Measurements from ENCODE around the gene TAF4. TPM values are rescaled to one million over a fixed set of nuclear protein-coding genes. Genes with fewer than 3 reads are reported as not detected.

The TAF4 gene
- total RNA-seq, 6 experiments from 2014 or later: 9.0 to 13.0 (median 11.3) TPM

- intact Hi-C loops (cut with DNase I): no loop called here
- H3K36me3 ChIP-seq: no peaks in the 10 kb centered on the region
- no peaks in the 10 kb centered on the region for H3K27me3 ChIP-seq
- WGBS (ENCODE audit: insufficient coverage, low coverage, low lambda C conversion rate, missing lambda C conversion rate): 74% methylated on average over 8 of the region's 20 CpGs
- DNase-seq (peak in 1 of 3 donors; percentile 33), ATAC-seq (no peak)
- TF ChIP-seq, protein P1, sequence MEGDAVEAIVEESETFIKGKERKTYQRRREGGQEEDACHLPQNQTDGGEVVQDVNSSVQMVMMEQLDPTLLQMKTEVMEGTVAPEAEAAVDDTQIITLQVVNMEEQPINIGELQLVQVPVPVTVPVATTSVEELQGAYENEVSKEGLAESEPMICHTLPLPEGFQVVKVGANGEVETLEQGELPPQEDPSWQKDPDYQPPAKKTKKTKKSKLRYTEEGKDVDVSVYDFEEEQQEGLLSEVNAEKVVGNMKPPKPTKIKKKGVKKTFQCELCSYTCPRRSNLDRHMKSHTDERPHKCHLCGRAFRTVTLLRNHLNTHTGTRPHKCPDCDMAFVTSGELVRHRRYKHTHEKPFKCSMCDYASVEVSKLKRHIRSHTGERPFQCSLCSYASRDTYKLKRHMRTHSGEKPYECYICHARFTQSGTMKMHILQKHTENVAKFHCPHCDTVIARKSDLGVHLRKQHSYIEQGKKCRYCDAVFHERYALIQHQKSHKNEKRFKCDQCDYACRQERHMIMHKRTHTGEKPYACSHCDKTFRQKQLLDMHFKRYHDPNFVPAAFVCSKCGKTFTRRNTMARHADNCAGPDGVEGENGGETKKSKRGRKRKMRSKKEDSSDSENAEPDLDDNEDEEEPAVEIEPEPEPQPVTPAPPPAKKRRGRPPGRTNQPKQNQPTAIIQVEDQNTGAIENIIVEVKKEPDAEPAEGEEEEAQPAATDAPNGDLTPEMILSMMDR (IDR thresholded peaks at IDR 0.05): no peak
- TF ChIP-seq POLR2A (IDR thresholded peaks at IDR 0.05): no peak
- no peaks in the 10 kb centered on the region for H3K9me3 ChIP-seq
- no peaks in the 10 kb centered on the region for H3K4me1 ChIP-seq
- no peak overlapping the region for H3K4me3 ChIP-seq
- H3K27ac ChIP-seq: no peak overlapping the region
These were observed 112.4 kb downstream of the TAF4 start for GRCh38 chr20:61953037-61954021.

DNA sequence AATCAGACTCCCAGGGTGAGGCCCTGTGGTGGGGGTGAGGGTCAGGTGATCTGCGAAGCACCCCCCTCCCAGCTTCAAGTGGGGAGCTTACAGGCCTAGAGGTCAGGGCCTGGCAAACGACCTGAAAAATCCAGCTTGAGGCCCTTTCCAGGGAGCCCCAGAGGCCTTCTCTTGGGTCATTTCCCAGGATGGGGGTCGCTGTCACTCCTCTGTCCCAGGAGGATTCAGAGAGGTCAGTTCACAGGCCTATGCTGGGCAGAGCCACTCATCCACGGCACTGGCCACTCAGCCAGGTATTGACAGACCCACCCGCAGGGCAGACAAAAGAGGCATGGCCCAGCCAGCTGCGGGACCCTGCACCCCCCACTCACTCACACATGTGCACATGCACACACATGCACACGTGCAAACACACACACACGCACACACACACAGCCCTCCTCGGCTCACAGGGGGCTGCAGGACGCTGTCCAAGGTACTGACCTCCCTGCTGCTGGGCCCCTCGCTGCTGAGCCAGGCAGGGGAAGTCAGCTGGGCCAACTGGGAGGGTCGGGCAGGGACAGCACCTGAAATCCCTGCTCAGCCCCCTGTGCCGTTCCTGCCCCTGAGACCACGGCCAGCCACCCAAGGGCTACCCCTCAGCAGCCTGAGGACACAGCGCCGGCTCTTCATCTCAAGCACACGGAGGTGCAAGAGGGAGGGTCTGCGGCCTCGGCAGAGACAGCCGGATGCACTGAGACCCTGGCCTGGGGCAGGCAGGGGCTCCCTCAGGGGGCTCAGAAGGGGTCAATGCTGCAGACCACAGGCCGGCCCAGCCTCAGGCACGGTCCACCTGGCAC lies 113.8 kb downstream of the TAF4 start:
- Histone ChIP-seq H3K27me3 (no peaks in the 10 kb centered on the region), H3K4me1 (no peaks in the 10 kb centered on the region), H3K9me3 (no peaks in the 10 kb centered on the region), H3K36me3 (no peaks in the 10 kb centered on the region), H3K27ac (no peak overlapping the region), H3K4me3 (no peak overlapping the region)
- intact Hi-C loops (cut with DNase I): no loop called here
- 30% methylated on average over 2 of the region's 22 CpGs for WGBS (ENCODE audit: insufficient coverage, low coverage, low lambda C conversion rate, missing lambda C conversion rate)
- ATAC-seq: no peak
- DNase-seq: peak in 1 of 3 donors; percentile 31
- no peak for TF ChIP-seq POLR2A (IDR thresholded peaks at IDR 0.05)
- TF ChIP-seq, protein P1 (IDR thresholded peaks at IDR 0.05): no peak

DNA sequence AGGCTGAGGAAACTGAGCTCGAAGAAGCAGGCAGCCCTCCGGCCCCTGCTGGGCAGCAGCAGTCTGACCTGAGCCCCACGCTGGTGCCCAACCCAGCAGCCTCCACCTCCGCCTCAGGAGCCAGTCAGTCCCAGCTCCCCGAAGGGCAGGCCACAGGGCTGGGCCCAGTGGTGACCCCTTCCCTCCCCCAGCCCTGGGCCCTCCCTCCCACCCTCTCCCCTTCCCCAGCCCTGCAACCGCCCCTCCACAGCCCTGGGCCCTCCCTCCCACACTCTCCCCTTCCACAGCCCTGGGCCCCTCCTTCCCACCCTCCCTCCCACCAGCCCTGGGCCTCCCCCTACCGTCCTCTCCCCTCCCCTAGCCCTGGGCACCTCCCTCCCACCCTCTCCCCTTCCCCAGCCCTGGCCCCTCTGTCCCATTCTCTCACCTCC lies 115.0 kb downstream of the TAF4 start:
- WGBS (ENCODE audit: insufficient coverage, low coverage, low lambda C conversion rate, missing lambda C conversion rate): 48% methylated on average over 3 of the region's 7 CpGs
- Histone ChIP-seq H3K9me3 (no peaks in the 10 kb centered on the region), H3K4me1 (no peaks in the 10 kb centered on the region), H3K27me3 (no peaks in the 10 kb centered on the region), H3K27ac (no peak overlapping the region), H3K4me3 (no peak overlapping the region), H3K36me3 (no peaks in the 10 kb centered on the region)
- DNase-seq (peak in 1 of 3 donors; percentile 39), ATAC-seq (peak in 1 of 4 donors; percentile 10)
- TF ChIP-seq POLR2A (IDR thresholded peaks at IDR 0.05): no peak
- intact Hi-C loops (cut with DNase I): no loop called here

GRCh38 chr20:61949714-61950640 lies 115.7 kb downstream of the TAF4 start:
- TF ChIP-seq POLR2A (IDR thresholded peaks at IDR 0.05): no peak
- TF ChIP-seq, protein P1 (IDR thresholded peaks at IDR 0.05): no peak
- peak in 1 of 4 donors; percentile 44 for ATAC-seq
- H3K27me3 ChIP-seq: no peaks in the 10 kb centered on the region
- peak in 2 of 3 donors; percentile 33 to 37 for DNase-seq
- 82% methylated on average over 2 of the region's 21 CpGs for WGBS (ENCODE audit: insufficient coverage, low coverage, low lambda C conversion rate, missing lambda C conversion rate)
- H3K27ac ChIP-seq: no peak overlapping the region
- no peaks in the 10 kb centered on the region for H3K36me3 ChIP-seq
- H3K4me1 ChIP-seq: no peaks in the 10 kb centered on the region
- H3K9me3 ChIP-seq: no peaks in the 10 kb centered on the region
- intact Hi-C loops (cut with DNase I): no loop called here
- H3K4me3 ChIP-seq: no peak overlapping the region
